ENCODE data around the gene CCDC30.

- TF ChIP-seq CTCF (IDR thresholded peaks at IDR 0.05) (no peak), POLR2A (IDR thresholded peaks at IDR 0.05) (no peak)
Observed at GRCh38 chr1:42424201-42424600, 38.9 kb upstream of the CCDC30 start.

Data from uterus (tissue), 2 donors.